Epidermal melanocyte (primary cell): ENCODE data around the gene ANKRD6.

ENCODE experiments used
- DNase-seq: peaks from one replicate; pipeline ENCODE4 v3.0.0; 2011; ENCODE audit warnings: low spot score; ENCODE audit not compliant: insufficient read length

Gene ANKRD6

GRCh38 chr6:89413006-89413400 lies 19.9 kb upstream of the ANKRD6 start:
- DNase-seq: no peak

- DNase-seq: no peak
Observed at GRCh38 chr6:89414215-89414614, 18.7 kb upstream of the ANKRD6 start.

- no peak for DNase-seq
Observed at GRCh38 chr6:89415185-89415584, 17.8 kb upstream of the ANKRD6 start.

GRCh38 chr6:89416796-89417195 lies 16.2 kb upstream of the ANKRD6 start:
- DNase-seq: no peak

GRCh38 chr6:89430201-89430962 lies 2.6 kb upstream of the ANKRD6 start:
- DNase-seq: no peak

GRCh38 chr6:89433252-89434149 lies 549 bp downstream of the ANKRD6 start:
- DNase-seq: no peak

GRCh38 chr6:89434150-89434499 lies 1.2 kb downstream of the ANKRD6 start:
- no peak for DNase-seq

GRCh38 chr6:89434954-89435353 lies 2.0 kb downstream of the ANKRD6 start:
- no peak for DNase-seq

GRCh38 chr6:89436226-89436625 lies 3.3 kb downstream of the ANKRD6 start:
- DNase-seq: no peak

- DNase-seq: no peak
Observed at GRCh38 chr6:89438248-89438647, 5.3 kb downstream of the ANKRD6 start.

GRCh38 chr6:89439014-89439413 lies 6.1 kb downstream of the ANKRD6 start:
- no peak for DNase-seq

GRCh38 chr6:89440200-89440599 lies 7.2 kb downstream of the ANKRD6 start:
- DNase-seq: no peak

- DNase-seq: no peak
Observed at GRCh38 chr6:89443658-89444057, 10.7 kb downstream of the ANKRD6 start.

GRCh38 chr6:89449193-89449592 lies 16.2 kb downstream of the ANKRD6 start:
- no peak for DNase-seq

GRCh38 chr6:89452281-89452680 lies 19.3 kb downstream of the ANKRD6 start:
- DNase-seq: no peak

GRCh38 chr6:89454300-89454699 lies 21.3 kb downstream of the ANKRD6 start:
- no peak for DNase-seq

GRCh38 chr6:89458704-89459103 lies 25.8 kb downstream of the ANKRD6 start:
- DNase-seq: no peak

- DNase-seq: no peak
Observed at GRCh38 chr6:89459501-89459900, 26.5 kb downstream of the ANKRD6 start.

- no peak for DNase-seq
Observed at GRCh38 chr6:89460713-89461112, 27.8 kb downstream of the ANKRD6 start.

- no peak for DNase-seq
Observed at GRCh38 chr6:89462503-89462902, 29.6 kb downstream of the ANKRD6 start.

- DNase-seq: no peak
Observed at GRCh38 chr6:89464295-89464694, 31.3 kb downstream of the ANKRD6 start.

GRCh38 chr6:89467437-89467836 lies 34.5 kb downstream of the ANKRD6 start:
- no peak for DNase-seq

- DNase-seq: no peak
Observed at GRCh38 chr6:89468998-89469397, 36.0 kb downstream of the ANKRD6 start.
